Coronary artery (tissue), 2 donors: ENCODE data around the gene PKD2L2.
"Not testable (repeated sequence)": the region's sequence is repeated elsewhere in the genome, so short reads cannot be mapped to it uniquely, and the experiment has no call there.

Source experiments
- DNase-seq: peaks from one replicate; pipeline ENCODE4 v3.0.0-alpha.2; 2017; ENCODE audit warnings: low spot score
- H3K27ac ChIP-seq, 2 donors: fragments of 200-600 bp; sonication (generic); one replicate each; pipeline ENCODE4 v1.5.1; 2016 to 2019
- H3K4me3 ChIP-seq: fragments of 200-600 bp; sonication (generic); 2 replicates; pipeline ENCODE4 v1.5.1; 2016; ENCODE audit warnings: mild to moderate bottlenecking, moderate library complexity
- CTCF ChIP-seq: fragments of 200-600 bp; sonication (generic); IDR thresholded peaks from one replicate; pipeline ENCODE4 v1.5.1; 2019; ENCODE audit warnings: antibody characterized with exemption

PKD2L2 gene

GRCh38 chr5:137856916-137857862 lies 32.1 kb upstream of the PKD2L2 start:
- no peak for TF ChIP-seq CTCF
- Histone ChIP-seq H3K4me3 (peak overlapping the region; percentile 51), H3K27ac (peak overlapping the region; percentile 1 to 55)
- DNase-seq: no peak

DNA sequence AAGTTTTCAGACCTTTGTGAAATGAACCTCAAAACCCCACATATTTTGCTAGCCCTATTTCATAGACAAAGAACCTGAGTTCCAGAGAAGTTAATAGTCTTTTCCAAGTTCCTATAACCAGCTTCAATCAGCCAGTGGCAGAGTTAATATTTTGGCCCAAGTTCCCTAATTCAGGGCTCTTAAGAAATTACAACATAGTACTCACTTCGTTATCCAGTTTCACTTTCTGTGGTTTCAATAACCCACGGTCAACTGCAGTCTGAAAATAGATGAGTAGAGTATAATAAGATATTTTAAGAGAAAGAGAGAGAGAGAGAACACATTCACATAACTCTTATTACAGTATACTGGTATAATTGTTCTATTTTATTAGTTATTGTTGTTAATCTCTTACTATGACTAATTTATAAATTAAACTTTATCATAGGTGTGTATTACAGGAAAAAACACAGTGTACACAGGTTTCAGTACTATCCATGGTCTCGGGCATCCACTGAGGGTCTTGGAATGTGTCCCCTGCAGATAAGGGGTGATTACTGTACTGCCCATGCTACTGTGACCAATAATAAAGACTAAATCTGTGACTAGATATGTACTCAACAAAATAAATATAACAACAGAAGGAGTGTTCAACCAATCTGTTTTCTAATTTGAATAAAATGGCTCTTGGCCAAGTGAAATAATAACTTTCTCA lies 30.9 kb upstream of the PKD2L2 start:
- Histone ChIP-seq H3K27ac (peak overlapping the region; percentile 1 to 55), H3K4me3 (peak overlapping the region; percentile 51)
- TF ChIP-seq CTCF: no peak
- DNase-seq: no peak

DNA sequence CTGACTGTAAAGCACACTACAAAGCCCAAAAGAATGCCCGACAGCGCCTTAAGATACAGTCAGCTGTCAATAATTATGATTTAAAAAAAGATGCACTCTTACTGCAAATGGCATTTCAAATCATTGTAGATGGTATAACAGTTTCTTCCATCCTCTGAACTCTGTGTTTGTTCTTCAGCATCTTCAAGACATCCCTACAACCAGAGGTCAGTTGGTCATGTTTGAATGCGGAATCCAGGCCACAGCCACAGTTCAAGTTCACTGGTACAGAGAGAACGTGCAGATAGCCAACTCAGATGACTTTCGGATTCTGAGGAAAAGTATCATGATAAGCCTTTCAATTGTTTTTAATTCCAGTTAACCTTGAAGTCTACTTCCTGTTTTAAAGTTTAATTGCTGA lies 30.3 kb upstream of the PKD2L2 start:
- DNase-seq: no peak
- TF ChIP-seq CTCF: no peak
- Histone ChIP-seq H3K27ac (no peak overlapping the region), H3K4me3 (peak overlapping the region; percentile 24)

- no peak overlapping the region for H3K27ac ChIP-seq
- no peak for TF ChIP-seq CTCF
- no peak overlapping the region for H3K4me3 ChIP-seq
- DNase-seq: no peak
Measured at GRCh38 chr5:137862251-137862650, 27.0 kb upstream of the PKD2L2 start.

- not testable (repeated sequence) for H3K4me3 ChIP-seq, H3K27ac ChIP-seq, DNase-seq
Measured at GRCh38 chr5:137863653-137864052, 25.6 kb upstream of the PKD2L2 start.

- Histone ChIP-seq H3K27ac (no peak overlapping the region), H3K4me3 (no peak overlapping the region)
- no peak for DNase-seq
- no peak for TF ChIP-seq CTCF
Measured at GRCh38 chr5:137866541-137867388, 22.5 kb upstream of the PKD2L2 start.

- Histone ChIP-seq H3K27ac (no peak within 1 kb of the TSS), H3K4me3 (no peak within 1 kb of the TSS)
- no peak for TF ChIP-seq CTCF
- DNase-seq: no peak
Measured at GRCh38 chr5:137867664-137868063, 21.6 kb upstream of the PKD2L2 start, which contains the start of gene MYOT. Gene MYOT, plus strand, starts transcription at chr5:137867860. Its CDS starts 2,792 bp downstream, at chr5:137870652.
